GOT3 (cell line): ENCODE data around the gene TEDC2.
A peak's percentile ranks its signal among the peaks of the same experiment; 100 is the strongest.

Experiments
- DNase-seq: peaks from one replicate; lab custom pipeline; 2025; ENCODE audit warnings: mixed read lengths; lab: John Stamatoyannopoulos, UW

TEDC2 gene

GRCh38 chr16:2495041-2495440 is 35.1 kb downstream of the TEDC2 start:
- no peak for DNase-seq

GRCh38 chr16:2496223-2497115 is 36.6 kb downstream of the TEDC2 start:
- DNase-seq, result no peak

- DNase-seq, result no peak
Measured at GRCh38 chr16:2497116-2497630, 37.3 kb downstream of the TEDC2 start.

- DNase-seq, result no peak
Measured at GRCh38 chr16:2497695-2498484, 38.0 kb downstream of the TEDC2 start.

GRCh38 chr16:2498531-2499253 is 38.8 kb downstream of the TEDC2 start:
- no peak for DNase-seq

- no peak for DNase-seq
Measured at GRCh38 chr16:2499454-2499853, 39.5 kb downstream of the TEDC2 start.

GRCh38 chr16:2499890-2500429 is 40.1 kb downstream of the TEDC2 start:
- no peak for DNase-seq

- DNase-seq, result no peak
Measured at GRCh38 chr16:2500430-2500917, 40.6 kb downstream of the TEDC2 start.

- DNase-seq, result peak; percentile 8
Measured at GRCh38 chr16:2500918-2501750, 41.2 kb downstream of the TEDC2 start.

GRCh38 chr16:2501946-2502895 is 42.3 kb downstream of the TEDC2 start:
- DNase-seq, result no peak

- DNase-seq, result no peak
Measured at GRCh38 chr16:2505695-2506094, 45.8 kb downstream of the TEDC2 start.

GRCh38 chr16:2507052-2507659 is 47.2 kb downstream of the TEDC2 start:
- DNase-seq, result no peak

- DNase-seq, result no peak
Measured at GRCh38 chr16:2507665-2508064, 47.8 kb downstream of the TEDC2 start.

GRCh38 chr16:2508722-2509400 is 49.0 kb downstream of the TEDC2 start:
- no peak for DNase-seq

GRCh38 chr16:2511128-2511800 is 51.4 kb downstream of the TEDC2 start:
- DNase-seq, result no peak

GRCh38 chr16:2511996-2512734 is 52.3 kb downstream of the TEDC2 start:
- DNase-seq, result no peak

GRCh38 chr16:2512735-2513404 is 53.0 kb downstream of the TEDC2 start:
- no peak for DNase-seq
